GM12801 (cell line): Measurements from ENCODE around the gene RGS3.

ENCODE experiments used
- CTCF ChIP-seq: IDR thresholded peaks from one replicate; pipeline ENCODE4 v1.5.1; 2011; ENCODE audit warnings: control low read depth; ENCODE audit not compliant: insufficient read length; ENCODE audit errors: extremely low read depth

RGS3 gene

GRCh38 chr9:113546566-113546965 is 83.0 kb downstream of the RGS3 start:
- no peak for TF ChIP-seq CTCF

DNA sequence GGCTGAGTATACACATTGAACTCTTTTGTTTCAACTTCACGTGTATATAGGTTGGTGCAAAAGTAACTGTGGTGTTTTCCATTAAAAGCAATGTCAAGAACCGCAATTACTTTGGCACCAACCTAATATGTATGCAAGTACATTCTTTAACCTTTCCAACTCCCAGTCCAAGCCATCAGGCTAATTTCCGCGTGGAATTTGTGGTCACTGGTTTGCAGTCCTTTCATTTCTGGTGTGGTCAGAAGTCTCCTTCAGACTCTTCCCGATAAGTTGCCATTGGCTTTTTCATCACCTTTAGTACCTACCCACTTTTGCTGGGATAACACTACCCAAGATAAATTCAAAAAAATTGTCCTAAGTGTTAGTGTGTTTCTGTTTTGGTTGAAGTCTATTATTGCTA is 84.0 kb downstream of the RGS3 start:
- no peak for TF ChIP-seq CTCF

DNA sequence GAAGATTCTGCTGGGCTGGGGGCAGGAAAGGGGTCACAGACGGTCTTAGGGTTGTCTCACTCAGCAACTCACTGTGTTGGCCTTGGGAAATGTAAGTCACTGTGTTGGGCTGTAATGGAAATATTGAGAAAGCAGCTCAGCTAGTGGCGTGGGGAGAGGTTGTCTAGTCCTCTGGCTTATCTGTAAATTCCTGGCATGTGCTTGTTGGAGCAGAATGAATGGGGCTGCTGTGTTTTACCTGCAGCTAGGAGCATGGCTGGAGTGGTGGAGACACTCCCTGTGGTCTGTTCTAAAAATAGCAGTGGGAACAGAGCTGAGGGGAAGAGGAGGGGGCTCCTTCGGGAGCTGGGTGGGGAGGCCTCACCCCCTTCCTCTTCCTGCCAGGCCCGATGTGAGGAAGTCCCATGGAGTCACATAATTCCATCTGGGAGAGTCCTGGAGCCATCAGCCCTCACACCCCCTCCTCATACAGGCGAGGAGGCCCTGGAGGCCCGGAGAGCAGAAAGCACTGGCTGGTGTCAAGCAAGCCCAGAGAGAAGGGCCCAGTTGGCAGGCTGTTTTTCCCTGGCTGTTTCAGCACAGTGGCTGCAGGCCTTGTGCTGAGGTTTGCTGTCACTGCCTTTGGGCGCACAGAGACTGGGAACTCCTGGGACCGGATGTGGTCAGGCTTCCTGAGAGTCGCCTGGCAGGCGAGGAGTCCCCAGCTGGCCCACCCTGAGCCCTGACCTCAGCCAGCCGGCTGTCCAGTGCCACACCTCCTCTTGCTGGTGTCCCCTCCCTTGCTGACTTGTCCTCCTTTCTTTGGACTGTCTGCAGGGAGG is 84.9 kb downstream of the RGS3 start:
- TF ChIP-seq CTCF, result no peak

- no peak for TF ChIP-seq CTCF
These were observed 93.5 kb downstream of the RGS3 start for GRCh38 chr9:113556877-113557593.

- no peak for TF ChIP-seq CTCF
These were observed 95.3 kb downstream of the RGS3 start for GRCh38 chr9:113558632-113559502.

- TF ChIP-seq CTCF, result no peak
These were observed 96.6 kb downstream of the RGS3 start for GRCh38 chr9:113559834-113560800.
